Activated CD4-positive, CD25-positive, alpha-beta regulatory T cell treated with anti-CD3 and anti-CD28 coated beads, Interleukin-2, amount 50 U/mL, for 72 hours (primary cell): Measurements from ENCODE around the gene HSD17B2.
"Not testable (repeated sequence)": the region's sequence is repeated elsewhere in the genome, so short reads cannot be mapped to it uniquely, and the experiment has no call there.

Experiments used
- DNase-seq: peaks from one replicate; pipeline ENCODE4 v3.0.0; 2021

The HSD17B2 gene

DNA sequence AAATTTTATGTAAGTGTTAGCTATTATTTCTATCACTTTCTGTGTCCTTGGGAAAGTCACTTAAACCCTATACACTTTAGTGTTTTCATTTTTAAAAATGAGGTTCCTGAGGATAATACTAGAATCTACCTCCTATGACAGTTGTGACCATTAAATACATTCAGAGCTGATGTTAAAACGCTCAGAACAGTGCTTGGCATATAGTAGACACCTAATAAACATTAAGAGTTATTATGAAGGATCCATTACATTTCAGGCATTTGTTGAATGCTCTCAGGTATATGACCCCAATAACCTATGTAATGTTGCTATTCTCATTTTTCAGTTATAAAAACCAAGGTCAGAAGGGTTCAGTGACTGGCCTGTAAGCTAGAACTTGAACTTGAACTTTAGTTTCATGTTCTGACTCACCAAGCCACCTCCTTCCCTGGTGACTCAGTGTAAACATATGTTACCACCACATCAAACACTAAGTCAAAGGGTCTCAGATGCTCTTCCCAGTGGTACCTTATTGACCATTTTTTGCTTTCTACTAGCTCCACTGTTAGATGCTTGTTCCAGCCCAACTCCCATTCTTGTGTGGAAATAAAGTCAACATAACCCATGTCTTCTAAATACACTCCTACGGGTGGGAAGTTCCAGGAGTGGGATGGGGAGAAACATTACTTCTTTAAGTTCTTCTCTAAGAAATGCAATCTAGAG, 47.6 kb downstream of the HSD17B2 start:
- no peak for DNase-seq

DNA sequence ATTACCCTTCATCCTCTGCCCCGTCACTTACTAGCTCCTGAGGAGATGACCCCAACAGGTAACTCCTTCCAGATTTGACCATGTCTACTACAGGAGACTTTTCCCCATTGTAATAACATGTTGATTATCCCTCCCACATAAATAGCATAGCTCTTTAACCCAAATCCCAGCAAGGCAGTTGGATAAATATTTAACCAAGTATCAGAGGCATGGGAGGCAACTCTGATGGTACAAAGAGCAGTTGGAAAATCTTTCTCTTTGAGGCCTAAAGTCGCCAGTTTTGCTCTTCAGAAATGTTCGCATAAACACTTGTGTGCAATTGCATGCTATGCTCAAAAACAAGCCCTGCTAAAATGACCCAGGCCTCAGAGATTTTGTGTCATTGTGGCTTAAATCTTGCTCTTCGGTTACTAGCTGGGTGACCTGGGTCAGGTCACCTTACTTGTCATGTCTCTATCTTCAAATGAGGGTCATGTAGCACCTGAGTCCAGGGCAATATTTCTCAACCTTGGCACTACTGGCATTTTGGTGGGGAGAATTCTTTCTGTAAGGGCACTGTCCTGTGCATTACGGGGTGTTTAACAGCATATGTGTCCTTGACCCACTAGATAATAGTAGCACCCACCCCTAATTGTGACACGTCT, 48.8 kb downstream of the HSD17B2 start:
- DNase-seq, result no peak

GRCh38 chr16:82085011-82085779, 50.1 kb downstream of the HSD17B2 start:
- no peak for DNase-seq

DNA sequence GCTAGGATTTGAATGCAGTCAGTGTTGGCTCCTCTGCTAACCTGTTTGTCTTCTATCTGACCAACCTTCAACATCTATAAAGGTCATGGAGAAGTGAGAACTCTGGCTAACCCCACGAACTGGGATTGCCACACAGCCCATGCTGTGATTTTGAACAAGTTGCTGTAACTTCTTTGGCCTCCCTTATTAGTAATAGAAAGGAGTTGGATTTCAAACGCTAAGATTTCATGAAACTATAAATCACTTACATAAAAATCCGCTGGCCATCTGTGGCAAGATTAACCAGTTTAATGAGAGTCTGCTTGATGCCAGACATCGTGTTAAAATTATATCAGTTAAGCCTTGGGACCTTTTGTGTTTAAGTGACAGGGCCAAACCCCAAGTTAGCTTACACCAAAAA, 53.4 kb downstream of the HSD17B2 start:
- no peak for DNase-seq

DNA sequence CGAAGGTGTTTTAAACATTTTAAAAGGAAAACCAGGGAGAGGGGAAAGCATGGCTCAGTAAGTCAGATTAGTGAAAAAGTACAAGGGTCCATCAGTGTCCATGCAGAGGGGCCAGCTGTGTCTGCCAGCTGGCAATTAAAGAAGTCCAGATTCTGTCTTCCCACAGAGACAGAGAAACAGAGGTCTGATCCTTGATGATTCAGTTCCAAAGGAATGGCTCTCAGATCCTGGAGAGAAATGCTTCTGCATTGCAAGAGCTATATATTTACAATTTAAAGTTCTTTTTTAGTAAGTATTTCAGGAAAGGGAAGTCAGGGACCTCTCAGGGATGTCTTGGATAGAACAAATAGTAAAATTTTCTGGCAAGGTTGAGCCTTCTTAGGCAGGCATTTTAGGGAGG, 56.2 kb downstream of the HSD17B2 start:
- no peak for DNase-seq

DNA sequence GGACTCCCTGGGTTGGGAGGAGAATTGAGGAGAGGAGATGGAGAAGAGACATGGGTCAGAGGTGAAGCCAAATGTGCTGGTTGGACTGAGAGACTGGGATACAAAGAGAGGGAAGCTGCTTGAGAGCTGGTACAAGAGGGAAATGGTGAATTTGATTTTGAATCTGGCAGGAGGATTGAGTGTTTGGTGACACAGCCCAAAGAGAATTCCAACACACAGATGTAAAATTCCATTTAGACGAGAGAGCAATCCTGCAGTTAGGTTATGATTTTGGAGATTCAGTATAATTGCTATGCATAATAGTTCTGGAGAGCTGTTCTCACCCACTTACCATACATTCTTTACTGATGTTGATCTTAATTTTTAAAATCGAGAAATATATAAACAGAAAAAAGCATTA, 57.7 kb downstream of the HSD17B2 start:
- no peak for DNase-seq

- no peak for DNase-seq
Observed at GRCh38 chr16:82093666-82094300, 58.7 kb downstream of the HSD17B2 start.

- DNase-seq, result no peak
Observed at GRCh38 chr16:82094942-82095540, 60.0 kb downstream of the HSD17B2 start.

DNA sequence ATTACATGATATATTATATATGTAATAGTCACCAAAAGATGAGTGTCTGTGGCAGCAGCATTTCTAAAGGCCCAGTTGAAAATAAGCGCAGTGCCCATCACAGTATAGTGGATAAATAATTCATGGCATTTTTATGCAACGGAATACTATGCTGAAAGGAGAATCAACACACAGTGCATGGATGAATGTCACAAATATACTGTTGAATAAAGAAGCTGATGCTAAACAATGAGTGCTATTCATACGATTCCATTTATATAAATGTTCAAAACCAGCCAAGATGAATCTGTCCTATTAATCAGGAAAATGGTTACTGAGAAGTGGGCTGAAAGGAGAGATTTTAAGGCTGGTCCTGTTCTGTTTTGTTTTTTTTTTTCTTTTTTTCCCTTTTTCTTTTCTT, 61.6 kb downstream of the HSD17B2 start:
- no peak for DNase-seq

GRCh38 chr16:82105107-82105506, 70.1 kb downstream of the HSD17B2 start:
- DNase-seq, result no peak

- no peak for DNase-seq
Observed at GRCh38 chr16:82108100-82108499, 73.0 kb downstream of the HSD17B2 start.

DNA sequence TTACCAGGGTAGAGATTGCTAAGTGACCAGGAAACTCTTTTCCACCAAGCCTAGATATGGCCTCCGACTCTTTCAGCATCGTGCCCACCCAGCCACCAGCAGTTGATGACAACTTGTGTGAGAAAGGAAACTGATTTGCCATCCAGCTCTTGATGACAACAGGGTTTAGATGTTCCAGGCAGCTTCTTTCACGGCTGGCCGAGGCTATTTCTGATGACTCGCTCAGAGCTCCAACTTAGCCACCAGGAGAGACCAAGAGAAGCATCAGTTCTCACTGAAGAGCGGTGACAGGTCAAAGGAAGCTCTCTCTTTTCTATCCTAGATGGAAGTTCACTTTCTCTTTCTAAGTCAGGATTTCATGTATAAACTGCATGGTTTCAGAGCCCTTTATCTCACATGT, 73.7 kb downstream of the HSD17B2 start:
- no peak for DNase-seq

DNA sequence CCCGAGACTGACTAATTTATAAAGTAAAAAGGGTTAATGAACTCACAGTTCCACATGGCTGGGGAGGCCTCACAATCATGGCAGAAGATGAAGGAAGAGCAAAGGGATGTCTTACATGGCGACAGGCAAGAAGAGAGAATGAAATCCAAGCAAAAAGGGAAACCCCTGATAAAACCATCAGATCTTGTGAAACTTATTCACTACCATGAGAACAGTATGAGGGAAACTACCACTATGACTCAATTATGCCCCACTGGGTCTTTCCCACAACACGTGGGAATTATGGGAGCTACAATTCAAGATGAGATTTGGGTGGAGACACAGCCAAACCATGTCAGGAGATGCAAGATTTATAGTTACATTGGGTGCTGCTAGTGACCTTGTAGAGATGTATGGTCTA, 74.2 kb downstream of the HSD17B2 start:
- not testable (repeated sequence) for DNase-seq

GRCh38 chr16:82111944-82112343, 76.9 kb downstream of the HSD17B2 start:
- DNase-seq, result no peak

- no peak for DNase-seq
Observed at GRCh38 chr16:82113741-82114140, 78.7 kb downstream of the HSD17B2 start.

- no peak for DNase-seq
Observed at GRCh38 chr16:82116535-82116934, 81.5 kb downstream of the HSD17B2 start.

- no peak for DNase-seq
Observed at GRCh38 chr16:82118749-82119148, 83.7 kb downstream of the HSD17B2 start.

DNA sequence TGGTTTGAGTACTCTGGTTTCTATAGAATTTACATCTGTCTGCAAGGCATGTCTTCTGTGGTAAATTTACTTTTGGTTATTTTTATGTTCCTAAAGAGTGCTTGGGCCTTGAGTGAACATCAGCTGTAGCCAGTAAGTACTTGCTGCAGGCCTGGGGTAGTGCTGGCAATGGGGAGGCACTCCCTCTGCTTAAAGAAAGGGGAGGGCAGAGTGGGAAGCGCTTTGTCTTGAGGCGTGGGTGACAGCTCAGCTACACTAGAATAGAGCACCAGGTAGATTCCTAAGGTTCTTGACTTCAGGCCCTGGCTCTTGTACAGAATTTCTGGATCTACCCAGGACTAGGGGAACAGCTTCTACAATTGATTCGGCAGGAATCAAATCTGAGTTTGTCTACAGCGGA, 84.4 kb downstream of the HSD17B2 start:
- no peak for DNase-seq

DNA sequence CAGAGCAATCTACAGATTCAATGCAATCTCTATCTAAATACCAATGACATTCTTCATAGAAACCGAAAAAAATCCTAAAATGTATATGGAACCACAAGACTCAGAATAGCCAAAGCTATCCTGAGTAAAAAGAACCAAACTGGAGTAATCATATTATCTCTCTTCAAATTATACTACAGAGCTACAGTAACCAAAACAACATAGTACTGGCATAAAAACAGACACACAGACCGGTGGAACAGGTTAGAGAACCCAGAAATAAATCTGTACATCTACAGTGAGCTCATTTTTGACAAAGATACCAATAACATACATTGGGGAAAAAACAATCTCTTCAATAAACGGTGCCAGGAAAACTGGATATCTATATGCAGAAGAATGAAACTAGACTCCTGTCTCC, 89.6 kb downstream of the HSD17B2 start:
- DNase-seq, result no peak

DNA sequence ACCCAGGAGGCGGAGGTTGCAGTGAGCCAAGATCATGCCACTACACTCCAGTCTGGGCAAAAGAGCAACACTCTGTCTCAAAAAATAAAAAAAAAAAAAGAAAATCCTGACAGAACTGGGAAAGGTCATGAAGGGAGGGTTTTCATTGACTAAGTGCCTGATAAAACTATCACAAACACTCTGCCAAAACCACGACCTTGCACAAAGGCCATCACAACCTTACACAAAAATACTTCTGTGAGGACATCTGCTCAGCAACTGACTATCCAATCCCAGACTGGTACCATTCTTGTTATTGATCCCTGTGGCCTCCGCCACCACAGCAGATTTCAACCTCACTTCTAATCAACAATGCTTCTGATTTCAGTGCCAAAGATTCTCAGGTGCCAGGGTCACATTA, 94.8 kb downstream of the HSD17B2 start:
- no peak for DNase-seq

DNA sequence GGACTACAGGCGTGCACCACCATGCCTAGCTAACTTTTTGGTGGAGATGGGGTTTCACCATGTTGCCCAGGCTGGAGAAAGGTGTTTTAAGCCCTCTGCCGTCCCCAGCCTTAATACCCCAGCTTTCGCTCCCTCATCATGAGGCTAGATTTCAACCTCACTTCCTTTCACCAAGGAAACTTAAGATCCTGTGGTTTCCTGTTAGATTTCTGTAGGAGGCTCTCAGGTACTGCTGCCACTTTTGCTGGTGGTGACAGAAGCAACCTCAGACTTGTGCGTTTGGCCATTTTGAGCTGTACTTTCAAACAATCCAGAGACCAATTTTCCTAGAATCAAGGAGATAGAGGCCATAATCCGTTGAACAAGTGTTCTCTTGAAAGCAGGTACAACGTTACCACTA, 98.7 kb downstream of the HSD17B2 start:
- DNase-seq, result no peak

DNA sequence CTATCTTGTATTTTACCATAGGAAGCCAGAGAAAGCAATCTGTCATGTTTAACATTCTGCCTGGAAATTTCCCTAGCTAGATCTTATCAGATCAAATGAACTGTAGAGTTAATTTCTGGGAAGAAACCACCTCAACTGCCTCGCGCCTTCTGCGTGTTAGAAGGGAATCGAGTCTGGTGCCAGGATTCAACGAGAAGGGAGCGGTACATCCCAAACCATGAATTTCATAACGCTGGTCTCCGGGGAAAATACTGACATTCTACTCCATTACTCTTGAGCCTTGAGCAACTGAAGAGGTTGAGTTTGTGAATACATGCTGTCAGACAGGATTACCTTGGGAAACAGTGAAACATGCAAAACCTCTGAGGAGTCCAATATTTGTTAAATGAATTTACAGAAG, 99.8 kb downstream of the HSD17B2 start:
- DNase-seq, result no peak

DNA sequence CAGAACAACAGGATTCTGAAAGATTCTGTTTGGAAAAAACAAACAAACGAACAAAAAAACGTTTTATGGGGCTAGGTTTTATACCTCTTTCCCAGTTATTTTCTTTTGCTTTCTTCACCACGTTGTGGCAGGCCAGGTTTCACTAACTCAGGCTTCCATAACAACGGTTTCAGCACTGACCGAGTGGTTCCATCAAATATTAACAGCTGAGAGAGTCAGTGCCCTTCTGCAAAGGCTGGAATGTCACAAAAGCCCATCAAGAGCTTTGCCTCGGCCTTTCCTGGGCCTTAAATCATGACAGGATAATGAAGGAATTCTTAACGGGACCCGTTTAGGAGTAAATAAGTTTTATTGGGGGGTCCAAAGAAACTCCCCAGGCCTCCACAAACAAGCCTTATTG, 100.8 kb downstream of the HSD17B2 start:
- DNase-seq, result no peak
